Thyroid gland (tissue), 4 donors: Measurements from ENCODE around the gene LHX4. TPM values are rescaled to one million over a fixed set of nuclear protein-coding genes. Genes with fewer than 3 reads are reported as not detected.
A peak's percentile ranks its signal among the peaks of the same experiment; 100 is the strongest.

Experiments used
- DNase-seq, 2 donors: peaks; one replicate each; pipeline ENCODE4 v3.0.0-alpha.2; 2019
- H3K27ac ChIP-seq, 3 donors: fragments of 200-600 bp; sonication (generic); 1 replicate in 2 of 3; 2 replicates in 1 of 3; pipeline ENCODE4 v1.5.1; 2016 to 2019; ENCODE audit warnings: mild to moderate bottlenecking in 1 of 3, moderate library complexity in 1 of 3
- H3K27me3 ChIP-seq: fragments of 200-600 bp; sonication (generic); one replicate; pipeline ENCODE4 v1.5.1; 2019
- H3K36me3 ChIP-seq, 2 donors: fragments of 200-600 bp; sonication (generic); one replicate each; pipeline ENCODE4 v1.5.1; 2016 to 2019
- H3K4me1 ChIP-seq, 2 donors: fragments of 200-600 bp; sonication (generic); one replicate each; pipeline ENCODE4 v1.5.1; 2017 to 2019
- H3K4me3 ChIP-seq, 3 donors: fragments of 200-600 bp; sonication (generic); replicated peaks in 1 of 3; 1 replicate in 2 of 3; 2 replicates in 1 of 3; pipeline ENCODE4 v1.5.1; 2016; ENCODE audit warnings: mild to moderate bottlenecking in 1 of 3
- H3K9me3 ChIP-seq: fragments of 200-600 bp; sonication (generic); one replicate; pipeline ENCODE4 v1.5.1; 2017
- CTCF ChIP-seq, 6 experiments: fragments of 200-600 bp in 3 of 6; fragments of 450-650 bp in 3 of 6; sonication (generic) in 3 of 6; IDR thresholded peaks; one replicate each; pipeline ENCODE4 v1.5.1; 2016 to 2019; ENCODE audit warnings: antibody characterized with exemption in 6 of 6, mild to moderate bottlenecking in 2 of 6, inconsistent platforms in 1 of 6, moderate library complexity in 1 of 6
- POLR2A ChIP-seq, 2 donors: fragments of 450-650 bp; IDR thresholded peaks; one replicate each; pipeline ENCODE4 v1.6.1; 2017; ENCODE audit warnings: antibody characterized with exemption in 2 of 2, mild to moderate bottlenecking in 2 of 2, moderate library complexity in 1 of 2
- WGBS, 2 donors: methylation state at CpG; one replicate each; pipeline ENCODE4 v1.1.5; 2017; 5-methylcytosine and 5-hydroxymethylcytosine counted together
- intact Hi-C: fragments of 100-400 bp; cut with DNase I; formaldehyde crosslinking; loops from one replicate; pipeline ENCODE4 v1.15.1; 2023
- total RNA-seq, 4 donors: library from RNA; depleted of rRNA; stranded (reverse); fragments of >200 nt; gene quantifications; one replicate each; pipeline ENCODE4 v1.2.3, GENCODE V29; 2016

LHX4 gene
- total RNA-seq, 4 donors from 2014 or later, result not detected

DNA sequence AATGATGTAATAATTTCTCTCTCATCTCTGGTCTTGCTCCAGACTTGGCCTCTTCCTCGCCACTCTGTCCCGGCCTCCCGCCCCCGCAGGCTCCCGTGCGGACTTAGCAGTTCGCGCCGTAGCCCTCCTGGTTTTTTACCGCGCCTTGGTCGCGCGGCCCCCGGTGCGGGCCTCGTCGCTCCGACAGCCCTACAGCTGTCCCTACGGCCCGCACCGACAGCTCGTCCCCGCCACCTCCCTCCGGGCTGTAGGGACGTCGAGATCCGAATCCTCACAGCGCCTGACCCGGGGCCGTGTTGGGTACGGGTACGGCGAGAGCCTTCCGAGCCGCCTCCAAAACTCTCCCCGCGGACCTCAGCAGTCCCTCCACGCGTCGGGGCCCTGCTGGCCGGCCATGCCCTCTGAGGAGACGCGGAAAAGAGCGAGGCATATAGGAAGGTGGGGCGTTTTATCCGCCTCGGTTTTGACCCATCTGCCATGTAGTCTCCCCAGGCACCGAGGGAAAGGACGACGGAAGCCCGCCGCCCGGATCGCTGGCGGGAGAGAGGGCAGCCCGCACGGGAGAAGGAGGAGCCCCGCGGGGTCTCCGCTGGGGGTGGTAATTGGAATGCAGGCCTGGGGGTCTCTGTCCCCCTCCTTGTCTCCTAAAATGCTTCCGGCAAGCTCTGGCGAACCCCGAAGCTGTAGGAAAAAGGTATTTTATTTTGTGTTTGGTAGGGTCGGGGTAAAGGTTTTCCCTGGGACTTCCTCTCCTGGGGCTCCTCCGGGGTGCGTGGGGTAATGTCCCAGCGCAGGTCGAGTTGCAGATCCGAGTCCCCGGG lies 3.3 kb downstream of the LHX4 start:
- Histone ChIP-seq H3K4me1 (peaks cover 37 to 55% of the 10 kb centered on the region in 2 donors), H3K36me3 (no peaks in the 10 kb centered on the region), H3K9me3 (no peaks in the 10 kb centered on the region), H3K27ac (no peak overlapping the region), H3K4me3 (no peak overlapping the region), H3K27me3 (peaks cover 71% of the 10 kb centered on the region)
- WGBS, 2 donors, result 3 to 7% methylated on average over 40 to 46 of the region's 71 CpGs
- intact Hi-C loops, result no loop called here
- no peak for TF ChIP-seq CTCF (IDR thresholded peaks at IDR 0.05)
- no peak for TF ChIP-seq POLR2A (IDR thresholded peaks at IDR 0.05)
- DNase-seq, result no peak

- intact Hi-C loops, result no loop called here
- Histone ChIP-seq H3K27ac (no peak overlapping the region), H3K36me3 (no peaks in the 10 kb centered on the region), H3K27me3 (peaks cover 72% of the 10 kb centered on the region), H3K4me1 (peaks cover 33 to 47% of the 10 kb centered on the region in 2 donors), H3K9me3 (no peaks in the 10 kb centered on the region), H3K4me3 (no peak overlapping the region)
- no peak for TF ChIP-seq CTCF (IDR thresholded peaks at IDR 0.05)
- no peak for TF ChIP-seq POLR2A (IDR thresholded peaks at IDR 0.05)
- DNase-seq, result peak in 1 of 2 donors; percentile 29
- 2% methylated on average over 28 to 43 of the region's 51 CpGs for WGBS, 2 donors
Observed at GRCh38 chr1:180234369-180235076, 4.5 kb downstream of the LHX4 start.

DNA sequence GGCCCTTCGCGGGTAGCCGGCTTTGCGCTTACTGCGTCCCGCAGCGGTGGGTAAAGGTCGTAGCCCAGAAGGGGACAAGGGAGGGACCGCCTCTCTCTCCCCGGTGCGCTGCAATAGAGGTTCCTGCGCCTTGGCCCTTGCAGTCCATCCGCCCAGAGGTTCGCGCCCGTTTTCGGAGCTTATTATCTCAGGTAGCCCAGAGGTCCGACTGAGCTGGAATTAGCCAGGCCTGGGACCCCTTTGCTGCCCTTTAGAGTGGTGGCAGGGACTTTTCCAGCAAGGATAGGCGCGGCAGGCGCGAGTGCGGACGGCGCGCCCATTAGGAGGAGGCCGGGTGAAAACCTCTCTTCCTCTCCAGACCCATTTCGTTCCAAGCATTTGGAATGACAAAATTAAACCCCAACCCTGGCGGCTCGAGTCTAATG lies 5.0 kb downstream of the LHX4 start:
- 0 to 8% methylated on average over 2 to 8 of the region's 30 CpGs for WGBS, 2 donors
- Histone ChIP-seq H3K9me3 (no peaks in the 10 kb centered on the region), H3K4me1 (peaks cover 32 to 44% of the 10 kb centered on the region in 2 donors), H3K27me3 (peaks cover 78% of the 10 kb centered on the region), H3K27ac (no peak overlapping the region), H3K36me3 (no peaks in the 10 kb centered on the region), H3K4me3 (no peak overlapping the region)
- TF ChIP-seq POLR2A (IDR thresholded peaks at IDR 0.05), result no peak
- TF ChIP-seq CTCF (IDR thresholded peaks at IDR 0.05), result no peak
- DNase-seq, result no peak
- intact Hi-C loops, result no loop called here

- Histone ChIP-seq H3K27ac (no peak overlapping the region), H3K4me3 (no peak overlapping the region), H3K4me1 (peaks cover 26 to 38% of the 10 kb centered on the region in 2 donors), H3K27me3 (peaks cover 81% of the 10 kb centered on the region), H3K36me3 (no peaks in the 10 kb centered on the region), H3K9me3 (no peaks in the 10 kb centered on the region)
- WGBS, 2 donors, result 5 to 6% methylated on average over 30 to 46 of the region's 49 CpGs
- no peak for DNase-seq
- TF ChIP-seq CTCF (IDR thresholded peaks at IDR 0.05) (no peak), POLR2A (IDR thresholded peaks at IDR 0.05) (no peak)
- intact Hi-C loops, result no loop called here
Observed at GRCh38 chr1:180235502-180236239, 5.6 kb downstream of the LHX4 start.
